Nephron progenitor cell (in vitro differentiated cells): Measurements from ENCODE around the gene PSMC3.
A peak's percentile ranks its signal among the peaks of the same experiment; 100 is the strongest.
"Not testable (repeated sequence)": the region's sequence is repeated elsewhere in the genome, so short reads cannot be mapped to it uniquely, and the experiment has no call there.

Source experiments
- DNase-seq: peaks from one replicate; pipeline ENCODE4 v3.0.0; 2021
- H3K27ac Mint-ChIP-seq: 2 replicates; pipeline ENCODE4 v1.8.0; 2021; ENCODE audit warnings: mild to moderate bottlenecking, moderate library complexity, mixed read lengths
- H3K27me3 Mint-ChIP-seq: 2 replicates; pipeline ENCODE4 v1.8.0; 2021; ENCODE audit warnings: mild to moderate bottlenecking, low read depth, mixed read lengths; ENCODE audit not compliant: poor library complexity
- H3K36me3 Mint-ChIP-seq: 2 replicates; pipeline ENCODE4 v1.8.0; 2021; ENCODE audit warnings: low read depth, mixed read lengths
- H3K4me1 Mint-ChIP-seq: 2 replicates; pipeline ENCODE4 v1.8.0; 2021; ENCODE audit warnings: mixed read lengths
- H3K4me3 Mint-ChIP-seq: 2 replicates; pipeline ENCODE4 v1.8.0; 2021; ENCODE audit warnings: mild to moderate bottlenecking, moderate library complexity, mixed read lengths
- H3K9me3 Mint-ChIP-seq: 2 replicates; pipeline ENCODE4 v1.8.0; 2021; ENCODE audit warnings: mild to moderate bottlenecking, moderate library complexity, mixed read lengths
- TF ChIP-seq, protein P1 (sequence below): fragments of 200-600 bp; sonication (generic); IDR thresholded peaks from 2 replicates; pipeline ENCODE4 v1.5.0; 2021; ENCODE audit warnings: antibody characterized with exemption

Gene PSMC3

DNA sequence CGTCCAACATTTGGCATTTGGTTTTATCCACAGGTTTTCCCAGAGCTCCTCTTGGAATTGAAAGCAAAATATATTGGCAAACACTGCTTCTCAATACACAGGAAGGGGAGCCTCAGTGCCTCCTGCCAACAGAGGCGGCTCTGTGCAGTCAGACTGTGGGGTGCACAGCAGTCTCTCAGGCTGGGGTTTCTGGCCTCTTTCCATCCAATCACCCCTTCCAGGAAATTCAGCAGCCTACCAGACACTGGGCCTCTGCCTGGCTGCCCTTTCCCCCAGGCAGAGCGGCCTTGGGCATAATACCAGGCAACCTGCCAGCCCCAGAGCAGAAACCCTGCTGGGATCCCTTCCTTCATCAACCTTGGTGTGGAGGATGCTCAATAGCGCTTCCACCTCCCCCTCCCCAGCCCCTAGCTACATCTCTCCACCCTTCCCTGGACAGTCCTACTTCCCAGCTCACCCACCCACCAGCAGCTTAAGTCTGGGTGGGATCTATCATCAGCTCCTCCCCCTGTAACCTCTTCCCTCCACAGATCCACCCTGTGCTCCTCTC, 40.5 kb upstream of the PSMC3 start:
- H3K36me3 Mint-ChIP-seq, result peaks cover 59% of the 10 kb centered on the region
- H3K27ac Mint-ChIP-seq, result peak overlapping the region; percentile 94
- no peak overlapping the region for H3K4me3 Mint-ChIP-seq
- no peak for DNase-seq
- no peaks in the 10 kb centered on the region for H3K9me3 Mint-ChIP-seq
- H3K4me1 Mint-ChIP-seq, result peaks cover 55% of the 10 kb centered on the region
- TF ChIP-seq, protein P1, sequence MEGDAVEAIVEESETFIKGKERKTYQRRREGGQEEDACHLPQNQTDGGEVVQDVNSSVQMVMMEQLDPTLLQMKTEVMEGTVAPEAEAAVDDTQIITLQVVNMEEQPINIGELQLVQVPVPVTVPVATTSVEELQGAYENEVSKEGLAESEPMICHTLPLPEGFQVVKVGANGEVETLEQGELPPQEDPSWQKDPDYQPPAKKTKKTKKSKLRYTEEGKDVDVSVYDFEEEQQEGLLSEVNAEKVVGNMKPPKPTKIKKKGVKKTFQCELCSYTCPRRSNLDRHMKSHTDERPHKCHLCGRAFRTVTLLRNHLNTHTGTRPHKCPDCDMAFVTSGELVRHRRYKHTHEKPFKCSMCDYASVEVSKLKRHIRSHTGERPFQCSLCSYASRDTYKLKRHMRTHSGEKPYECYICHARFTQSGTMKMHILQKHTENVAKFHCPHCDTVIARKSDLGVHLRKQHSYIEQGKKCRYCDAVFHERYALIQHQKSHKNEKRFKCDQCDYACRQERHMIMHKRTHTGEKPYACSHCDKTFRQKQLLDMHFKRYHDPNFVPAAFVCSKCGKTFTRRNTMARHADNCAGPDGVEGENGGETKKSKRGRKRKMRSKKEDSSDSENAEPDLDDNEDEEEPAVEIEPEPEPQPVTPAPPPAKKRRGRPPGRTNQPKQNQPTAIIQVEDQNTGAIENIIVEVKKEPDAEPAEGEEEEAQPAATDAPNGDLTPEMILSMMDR, result no peak
- peaks cover 1% of the 10 kb centered on the region for H3K27me3 Mint-ChIP-seq

DNA sequence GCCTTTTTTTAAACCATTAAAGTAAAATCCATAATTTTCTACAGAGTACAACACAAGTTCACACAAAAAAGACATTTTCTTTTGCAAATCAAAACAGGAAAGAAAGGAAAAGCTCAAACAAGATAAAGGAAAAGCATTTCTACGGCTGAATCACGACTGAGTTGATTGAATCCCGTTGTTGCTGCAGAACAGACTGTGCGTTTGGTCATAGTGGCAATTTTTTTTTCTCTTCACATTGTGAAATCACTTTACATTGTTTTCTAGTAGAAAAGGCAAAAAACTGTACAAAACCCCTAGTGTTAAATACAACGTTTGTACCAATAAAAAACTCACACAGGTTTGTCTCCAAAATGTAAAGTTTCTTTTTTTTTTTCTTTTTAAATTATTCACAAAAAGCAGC, 40.0 kb upstream of the PSMC3 start:
- Mint-ChIP-seq H3K9me3 (no peaks in the 10 kb centered on the region), H3K36me3 (peaks cover 53% of the 10 kb centered on the region), H3K27me3 (peaks cover 5% of the 10 kb centered on the region), H3K4me3 (no peak overlapping the region), H3K27ac (peak overlapping the region; percentile 94), H3K4me1 (peaks cover 55% of the 10 kb centered on the region)
- no peak for DNase-seq
- TF ChIP-seq, protein P1, result no peak

DNA sequence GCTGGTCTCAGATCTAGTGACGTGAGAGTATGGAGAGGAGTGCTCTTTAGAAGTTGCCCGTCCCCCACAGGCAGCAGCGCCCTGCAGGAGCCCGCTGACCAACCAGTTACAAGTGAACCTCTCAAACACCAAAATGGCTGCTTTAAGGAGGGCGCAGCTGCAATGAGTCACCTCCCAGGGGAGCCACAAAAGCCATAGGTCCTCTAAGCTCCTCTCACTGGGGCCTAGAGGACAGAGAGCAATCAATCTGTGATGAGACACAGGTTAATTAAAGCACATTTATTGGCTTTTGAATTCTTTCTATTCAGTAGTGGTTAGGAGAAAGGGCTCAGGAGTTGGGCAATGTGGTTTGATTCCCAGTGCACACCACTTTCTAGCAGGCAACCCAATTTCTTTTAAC, 38.2 kb upstream of the PSMC3 start:
- Mint-ChIP-seq H3K4me3 (no peak overlapping the region), H3K9me3 (no peaks in the 10 kb centered on the region), H3K27ac (peak overlapping the region; percentile 32), H3K36me3 (peaks cover 47% of the 10 kb centered on the region), H3K4me1 (peaks cover 44% of the 10 kb centered on the region), H3K27me3 (peaks cover 5% of the 10 kb centered on the region)
- peak; percentile 19 for DNase-seq
- TF ChIP-seq, protein P1, result no peak

DNA sequence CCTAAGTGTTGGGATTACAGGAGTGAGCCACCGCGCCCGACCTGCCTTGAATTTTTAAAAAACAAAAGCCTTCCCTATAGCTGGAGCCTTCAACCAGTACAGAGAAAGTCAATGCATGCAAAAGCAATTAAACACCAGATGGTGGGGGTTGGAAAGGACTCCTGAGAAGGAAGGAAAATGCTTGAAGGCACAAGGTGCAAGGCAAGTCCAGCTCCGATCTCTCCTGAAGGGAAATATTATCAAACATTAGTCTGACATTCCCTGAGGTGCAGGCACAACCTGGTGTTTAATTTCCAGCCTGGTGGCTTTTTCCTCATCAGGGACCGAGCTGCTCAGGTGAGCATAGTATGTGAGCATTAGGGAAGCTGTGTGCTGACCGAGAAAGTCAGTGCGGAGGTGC, 35.6 kb upstream of the PSMC3 start:
- no peaks in the 10 kb centered on the region for H3K9me3 Mint-ChIP-seq
- H3K4me1 Mint-ChIP-seq, result peaks cover 18% of the 10 kb centered on the region
- DNase-seq, result no peak
- H3K36me3 Mint-ChIP-seq, result peaks cover 41% of the 10 kb centered on the region
- H3K27me3 Mint-ChIP-seq, result peaks cover 5% of the 10 kb centered on the region
- TF ChIP-seq, protein P1, result no peak
- no peak overlapping the region for H3K4me3 Mint-ChIP-seq
- peak overlapping the region; percentile 65 for H3K27ac Mint-ChIP-seq

DNA sequence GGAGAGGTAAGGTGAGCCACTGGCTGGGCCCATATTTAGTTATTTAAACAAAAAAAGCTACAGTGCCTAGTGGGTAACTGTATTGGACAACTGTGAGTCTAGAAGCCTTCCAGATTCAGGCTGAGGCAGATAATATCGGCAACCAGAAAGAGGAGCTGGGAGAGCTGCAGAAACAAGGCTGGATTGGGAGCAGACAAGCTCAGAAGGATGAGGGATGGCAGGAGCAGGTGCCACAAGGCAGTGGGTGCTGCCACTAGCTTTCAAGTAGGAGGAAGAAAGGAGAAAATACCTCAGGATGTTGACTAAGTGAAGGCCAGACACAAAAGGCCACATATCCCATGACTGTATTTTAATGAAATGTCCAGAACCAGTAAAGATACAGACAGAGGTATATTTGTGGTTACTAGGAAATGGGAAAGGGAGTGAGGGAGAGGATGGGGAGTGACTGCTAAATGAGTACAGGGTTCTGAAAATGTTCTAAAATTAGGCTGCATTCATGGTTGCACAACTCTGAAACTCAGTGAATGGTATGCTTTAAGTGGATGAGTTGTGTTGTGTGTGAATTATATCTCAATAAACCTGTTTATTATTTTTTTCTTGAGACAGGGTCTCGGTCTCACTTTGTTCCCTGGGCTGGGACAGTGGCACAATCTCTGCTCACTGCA, 34.5 kb upstream of the PSMC3 start:
- Mint-ChIP-seq H3K4me1 (peaks cover 11% of the 10 kb centered on the region), H3K27ac (peak overlapping the region; percentile 93), H3K4me3 (no peak overlapping the region), H3K27me3 (peaks cover 5% of the 10 kb centered on the region), H3K36me3 (peaks cover 36% of the 10 kb centered on the region), H3K9me3 (no peaks in the 10 kb centered on the region)
- TF ChIP-seq, protein P1, result no peak
- no peak for DNase-seq

DNA sequence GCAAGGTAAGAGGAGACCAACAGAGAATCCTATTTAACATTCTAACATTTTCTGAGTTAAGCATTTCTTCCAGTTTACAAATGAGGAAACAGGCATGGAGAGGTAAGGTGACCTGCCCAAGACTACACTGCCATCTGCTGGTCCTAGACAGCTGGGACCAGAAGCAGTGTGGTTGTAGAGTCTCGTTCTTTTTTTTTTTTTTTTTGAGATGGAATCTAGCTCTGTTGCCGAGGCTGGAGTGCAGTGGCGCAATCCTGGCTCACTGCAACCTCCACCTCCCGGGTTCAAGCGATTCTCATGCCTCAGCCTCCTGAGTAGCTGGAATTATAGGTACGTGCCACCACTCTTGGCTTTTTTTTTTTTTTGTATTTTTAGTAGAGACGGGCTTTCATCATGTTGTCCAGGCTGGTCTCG, 28.0 kb upstream of the PSMC3 start:
- H3K27ac Mint-ChIP-seq, result peak overlapping the region; percentile 22
- H3K36me3 Mint-ChIP-seq, result not testable (repeated sequence)

More for the DNA sequence above, 28.0 kb upstream of the PSMC3 start:
- not testable (repeated sequence) for H3K4me1 Mint-ChIP-seq, H3K4me3 Mint-ChIP-seq, H3K27me3 Mint-ChIP-seq, H3K9me3 Mint-ChIP-seq
- DNase-seq, result peak; percentile 62
- TF ChIP-seq, protein P1, result peak; percentile 76
